T-helper 1 cell treated with Interleukin-12 subunit alpha and Interleukin-12 subunit beta and Interleukin-4 antibody, amounts not matched to agents 30 ng/mL and 1 ng/mL, for 36 hours (primary cell): ENCODE data around the gene DNAJB8. TPM values are rescaled to one million over a fixed set of nuclear protein-coding genes. Genes with fewer than 3 reads are reported as not detected.

Source experiments
- intact Hi-C: fragments of 100-400 bp; cut with micrococcal nuclease; formaldehyde crosslinking; loops from one replicate; pipeline ENCODE4 v1.15.1; 2024
- total RNA-seq: library from RNA; stranded (reverse); gene quantifications from 2 replicates; pipeline ENCODE4 v1.2.3, GENCODE V29; 2022

DNAJB8 gene
- total RNA-seq, 1 donor from 2014 or later = not detected

DNA sequence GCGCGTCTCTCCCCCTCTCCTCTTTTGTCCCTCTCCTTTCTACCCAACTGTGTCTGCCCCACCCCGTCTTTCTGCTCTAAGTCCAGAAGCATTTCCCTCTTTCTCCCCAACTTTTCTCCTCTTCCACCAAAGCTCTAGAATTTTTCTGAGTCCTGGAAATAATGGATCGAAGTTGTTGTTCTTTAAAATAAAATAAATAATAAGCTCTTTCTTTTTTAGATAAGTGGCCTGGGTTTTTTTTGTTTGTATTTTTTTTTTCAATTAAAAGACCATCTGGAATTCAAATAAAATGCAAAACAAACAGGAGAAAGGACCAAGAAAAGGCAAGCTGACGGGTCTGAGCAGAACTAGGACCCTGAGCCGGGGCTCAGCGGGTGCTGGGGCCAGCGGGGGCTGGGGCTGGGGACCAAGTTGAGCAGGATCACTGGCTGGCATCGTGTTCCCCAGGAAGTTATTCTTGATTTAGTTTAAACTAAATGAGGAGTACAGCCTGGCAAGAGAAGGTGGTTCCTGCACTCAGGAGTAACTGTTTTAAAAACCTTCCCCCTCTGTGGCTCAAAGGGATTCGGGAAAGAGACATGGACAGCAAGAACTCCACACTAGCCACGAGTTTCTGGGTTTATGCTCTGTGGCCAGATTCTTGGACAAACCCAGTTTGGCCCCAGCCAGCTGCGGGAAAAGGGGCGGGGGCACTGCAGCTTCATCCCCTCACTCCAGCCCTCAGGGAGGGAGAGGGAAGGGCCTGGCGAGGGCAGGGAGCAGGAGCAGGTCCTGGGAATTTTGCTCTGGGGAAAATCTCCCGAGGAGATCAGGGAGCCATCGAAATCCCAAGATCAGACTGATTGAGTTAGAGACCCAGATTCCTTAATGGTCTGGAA, 18.0 kb upstream of the DNAJB8 start:
- intact Hi-C loops = no loop called here

DNA sequence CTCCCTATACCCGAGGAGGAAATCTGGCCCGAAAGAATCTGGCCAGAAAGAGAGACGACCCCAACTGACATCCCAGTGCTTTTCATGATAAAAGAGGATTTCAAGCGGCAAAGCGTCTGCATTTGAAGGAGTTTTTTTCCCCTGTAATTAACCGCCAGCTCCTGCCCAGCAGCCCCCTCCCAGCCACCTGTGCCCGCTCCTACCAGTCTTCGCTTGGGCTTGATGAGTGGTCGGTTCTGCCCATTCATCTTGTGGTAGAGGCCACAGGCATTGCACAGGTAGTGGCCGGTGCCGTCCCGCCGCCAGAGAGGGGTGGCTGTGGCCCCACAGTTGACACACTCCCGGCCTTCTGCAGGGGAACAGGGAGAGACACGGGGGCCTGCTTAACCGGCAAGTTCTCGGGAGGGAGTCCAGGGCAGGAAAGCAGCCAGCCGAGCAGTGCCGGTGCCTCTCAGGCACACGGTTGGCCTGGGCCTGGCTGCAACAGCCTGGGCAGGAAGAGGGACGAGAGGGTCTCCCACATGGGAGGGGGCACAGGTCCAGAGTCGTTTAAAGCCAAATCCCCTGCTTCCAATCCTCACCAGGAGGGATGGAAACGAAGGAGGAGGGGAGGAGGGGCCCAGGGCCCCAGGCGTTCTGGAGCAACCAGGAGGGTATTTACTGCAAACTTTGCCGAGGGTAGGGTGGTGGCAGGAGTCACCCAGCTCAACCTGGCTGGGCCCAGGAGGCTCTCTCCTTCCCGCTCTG, 17.1 kb upstream of the DNAJB8 start:
- intact Hi-C loops = no loop called here

DNA sequence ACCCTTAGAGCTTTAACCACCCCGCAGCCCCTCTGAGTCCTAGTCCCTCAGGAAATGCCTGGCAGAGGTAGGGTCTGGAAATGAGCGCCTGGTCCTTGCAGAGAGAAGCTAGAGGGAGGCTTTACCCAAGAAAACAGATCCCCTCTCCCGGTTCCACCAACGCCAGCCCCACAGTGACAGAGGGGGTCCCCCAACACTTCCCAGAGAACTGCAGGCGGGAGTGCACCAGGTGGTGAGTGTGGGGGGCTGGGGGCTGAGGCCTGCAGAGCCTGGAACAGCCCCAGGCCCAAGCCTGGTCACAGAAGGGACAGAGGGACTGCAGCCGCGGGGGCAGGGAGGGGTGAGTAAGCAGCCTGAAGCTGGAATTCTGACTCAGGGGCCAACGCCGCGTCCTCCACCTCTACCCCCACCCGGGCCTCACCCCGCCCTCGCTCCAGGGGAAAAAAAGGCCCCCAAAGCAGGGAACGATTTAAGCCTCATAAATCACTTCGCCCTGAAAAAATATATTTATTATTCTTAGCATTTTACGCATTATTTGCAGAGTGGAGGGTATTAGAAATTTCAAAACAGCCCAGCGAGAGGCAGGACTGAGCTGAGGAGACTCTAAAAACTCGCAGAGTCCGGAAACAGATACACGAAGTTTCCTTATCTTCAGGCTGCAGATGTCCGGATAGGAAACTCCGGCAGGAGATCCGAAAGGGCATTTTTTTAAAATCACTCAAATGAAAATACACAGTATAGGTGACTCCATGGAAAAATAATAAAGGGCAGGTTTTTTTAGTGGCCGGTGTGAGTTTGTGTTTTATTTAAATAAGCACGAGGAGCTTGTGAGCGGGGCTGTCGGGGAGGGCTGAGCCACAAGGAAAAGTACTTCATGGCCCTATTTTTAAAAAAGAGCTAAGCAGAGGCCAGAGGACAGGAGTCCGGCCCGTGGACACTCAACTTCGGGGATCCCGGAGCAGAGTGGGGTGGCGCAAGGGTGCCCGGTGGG, 16.3 kb upstream of the DNAJB8 start:
- intact Hi-C loops = no loop called here

- intact Hi-C loops = no loop called here
These were observed 15.5 kb upstream of the DNAJB8 start for GRCh38 chr3:128482175-128482574.

GRCh38 chr3:128481438-128481942, 14.8 kb upstream of the DNAJB8 start:
- intact Hi-C loops = no loop called here

GRCh38 chr3:128480717-128481437, 14.2 kb upstream of the DNAJB8 start:
- intact Hi-C loops = no loop called here

DNA sequence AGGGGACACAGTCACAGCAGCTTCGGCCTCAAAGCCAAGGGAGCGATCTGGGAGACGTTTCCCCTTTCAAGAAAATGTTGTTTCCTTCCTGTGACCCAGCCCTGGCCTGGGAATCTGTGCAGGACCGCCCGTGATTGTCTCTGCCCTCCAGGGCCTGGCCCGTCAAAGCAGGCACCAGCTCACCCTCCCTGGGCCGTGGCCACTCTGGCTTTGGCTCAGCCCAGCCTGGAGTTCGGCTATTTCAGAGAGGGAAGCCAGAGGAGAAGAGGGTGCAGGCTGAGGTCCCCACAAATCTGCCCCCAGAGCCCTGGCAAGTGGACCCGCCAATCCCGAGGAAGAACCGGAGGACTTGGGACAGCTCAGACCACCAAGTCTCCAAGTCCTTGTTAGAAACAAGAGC, 13.6 kb upstream of the DNAJB8 start:
- intact Hi-C loops = no loop called here

DNA sequence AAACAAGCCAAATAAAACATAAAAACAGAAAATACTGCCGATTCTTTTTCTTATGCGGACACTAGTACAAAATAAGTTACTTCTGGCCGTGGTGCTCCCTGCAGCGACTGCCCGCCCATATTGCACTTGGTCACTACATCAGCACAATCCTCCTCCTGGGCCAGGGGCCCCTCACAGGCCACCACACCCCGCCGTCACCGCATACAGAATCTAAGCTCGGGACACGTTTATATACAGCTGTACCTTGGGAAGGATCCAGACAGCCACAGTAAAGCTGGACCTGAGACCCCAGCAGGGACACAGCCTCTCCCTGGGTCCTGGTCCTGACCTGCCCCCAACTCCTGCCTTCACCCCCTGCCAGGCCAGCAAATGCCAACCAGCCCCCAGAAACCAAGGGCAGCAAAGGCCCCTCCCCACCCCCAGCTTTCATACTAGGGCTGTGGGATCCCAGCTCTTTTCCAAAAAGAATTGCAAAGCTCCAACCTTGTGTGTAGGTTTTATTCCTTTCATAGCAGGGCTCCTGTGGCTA, 12.9 kb upstream of the DNAJB8 start:
- intact Hi-C loops = no loop called here

DNA sequence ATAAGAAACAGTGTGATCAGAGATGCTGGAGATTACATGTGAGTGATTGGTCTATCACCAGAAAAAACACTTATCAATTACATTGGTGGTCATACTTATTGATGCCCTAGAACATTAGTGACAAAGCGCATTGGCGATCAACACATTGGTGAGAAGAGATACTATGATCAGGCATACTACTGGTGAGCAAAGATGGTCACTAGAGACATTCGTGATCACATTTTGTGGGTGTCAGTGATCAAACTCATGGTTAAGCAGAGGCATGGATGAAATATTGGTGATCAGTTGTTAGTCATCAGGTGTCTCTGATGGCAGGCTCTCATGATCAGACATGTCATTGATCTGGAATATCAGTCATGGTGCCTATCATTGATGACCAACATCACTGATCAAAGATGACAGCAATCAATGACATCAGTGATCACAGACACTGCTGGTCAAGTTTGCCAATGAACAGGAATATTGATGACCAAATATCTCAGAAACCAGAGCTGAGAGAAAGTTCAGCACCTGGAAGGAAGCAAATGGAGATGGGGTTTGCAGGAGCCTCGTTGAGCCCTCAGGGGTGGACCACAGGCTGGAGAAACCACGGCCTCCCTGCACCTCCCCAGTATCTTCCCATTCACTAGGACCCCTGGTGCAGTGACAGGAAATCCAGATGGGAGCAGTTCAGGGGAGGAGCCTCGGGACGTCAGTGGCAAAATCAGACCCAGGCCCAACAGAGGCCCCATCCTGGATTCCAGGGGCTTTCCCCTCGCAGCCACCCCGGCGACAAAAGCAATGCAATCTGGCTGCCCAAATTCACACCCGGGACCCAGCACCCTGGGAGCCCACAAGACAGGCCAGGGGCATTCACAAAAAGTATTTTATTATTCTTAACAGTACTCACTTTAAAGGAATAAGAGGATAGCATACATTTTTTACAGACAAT, 12.2 kb upstream of the DNAJB8 start:
- intact Hi-C loops = no loop called here

- intact Hi-C loops = no loop called here
These were observed 10.0 kb upstream of the DNAJB8 start for GRCh38 chr3:128476659-128477058.

DNA sequence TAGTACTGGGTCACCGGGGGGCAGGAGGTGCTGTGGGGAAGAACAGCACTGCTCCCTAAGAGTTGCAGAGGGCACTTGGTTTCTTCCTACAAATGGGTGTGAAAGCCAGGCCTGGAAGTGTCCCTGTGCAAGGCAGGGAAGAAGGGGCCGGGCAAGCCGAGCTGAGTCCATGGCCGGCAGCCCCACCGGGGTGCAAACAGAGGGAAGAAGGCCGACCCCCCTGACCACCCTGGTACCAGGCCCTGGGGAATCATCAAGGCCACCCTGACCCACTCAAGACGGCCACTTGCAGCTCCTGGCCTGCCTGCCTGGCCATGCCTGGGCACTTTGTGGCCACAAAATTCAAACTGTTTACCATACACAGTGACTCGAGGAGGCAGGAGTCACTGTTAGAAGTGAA, 8.7 kb upstream of the DNAJB8 start:
- intact Hi-C loops = no loop called here

GRCh38 chr3:128473737-128474136, 7.0 kb upstream of the DNAJB8 start:
- intact Hi-C loops = no loop called here

- intact Hi-C loops = no loop called here
These were observed 6.5 kb upstream of the DNAJB8 start for GRCh38 chr3:128473180-128473519.

DNA sequence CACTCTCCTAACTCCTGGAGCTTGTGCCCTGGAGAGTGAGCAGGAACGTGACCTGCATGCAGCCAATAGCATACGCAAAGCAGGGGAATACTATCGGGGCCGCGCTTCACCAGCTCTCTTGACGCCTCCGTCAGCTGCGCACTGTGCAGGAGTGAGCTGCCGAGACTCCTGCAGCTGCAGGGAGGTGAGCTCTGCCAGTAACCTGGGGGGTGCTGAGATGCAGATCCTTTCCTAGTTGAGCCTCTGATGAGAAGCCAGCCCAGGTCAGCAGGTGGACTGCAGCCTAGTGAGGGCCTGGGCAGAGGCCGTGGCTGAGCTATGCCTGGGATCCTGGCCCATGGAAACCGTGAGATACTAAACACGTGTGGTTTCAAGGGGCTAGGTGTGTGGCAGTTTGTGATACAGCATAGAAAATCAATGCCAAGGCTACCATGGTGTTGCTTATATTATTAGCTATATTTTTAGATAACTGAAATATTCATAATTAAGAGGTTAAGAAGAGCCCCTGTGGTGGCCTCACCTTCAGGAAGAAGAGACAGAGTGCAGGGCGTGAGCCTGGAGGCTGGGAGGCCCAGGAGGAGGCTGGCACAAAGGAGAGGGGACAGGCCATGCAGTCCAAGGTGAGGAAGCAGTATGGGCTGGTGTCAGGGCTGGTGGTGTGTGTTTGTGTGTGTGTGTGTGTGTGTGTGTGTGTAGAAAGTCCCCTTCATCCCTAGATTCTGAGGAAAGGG, 5.9 kb upstream of the DNAJB8 start:
- intact Hi-C loops = no loop called here

DNA sequence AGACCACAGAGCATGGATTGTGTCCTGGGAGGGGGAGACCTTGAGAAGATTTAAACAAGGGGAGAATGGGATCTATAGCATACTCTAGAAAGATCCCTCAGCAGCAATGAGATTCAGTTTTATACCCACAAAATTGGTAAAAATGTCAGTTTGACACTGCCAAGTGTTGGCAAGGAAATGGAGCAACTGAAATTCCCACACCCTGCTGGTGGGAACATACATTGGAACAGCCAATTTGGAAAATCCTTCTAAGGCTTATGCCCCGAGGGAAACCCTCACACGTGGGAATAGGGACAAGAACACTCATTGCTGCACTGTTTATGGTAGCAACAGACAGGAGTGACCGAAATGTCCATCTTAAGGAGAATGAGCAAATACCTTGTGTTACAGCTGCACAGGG, 5.0 kb upstream of the DNAJB8 start:
- intact Hi-C loops = no loop called here

DNA sequence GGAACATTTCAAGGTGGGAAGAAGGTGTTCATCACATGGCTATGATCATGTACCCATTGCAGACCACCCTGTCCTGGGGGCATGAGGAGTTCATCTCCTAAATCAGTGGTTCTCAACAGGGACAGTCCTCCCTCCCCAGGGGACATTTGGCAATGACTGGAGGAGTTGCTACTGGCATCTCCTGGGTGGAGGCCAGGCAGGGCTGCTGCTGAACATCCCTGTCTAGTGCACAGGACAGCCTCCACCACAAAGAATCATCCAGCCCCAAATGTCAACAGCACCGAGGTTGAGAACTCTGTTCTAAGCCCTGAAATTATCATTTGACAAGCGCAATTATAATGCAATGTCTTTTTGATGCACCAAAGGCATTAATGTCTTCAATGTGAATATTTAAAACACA, 4.4 kb upstream of the DNAJB8 start:
- intact Hi-C loops = no loop called here

- intact Hi-C loops = no loop called here
These were observed 3.6 kb upstream of the DNAJB8 start for GRCh38 chr3:128470134-128470899.

DNA sequence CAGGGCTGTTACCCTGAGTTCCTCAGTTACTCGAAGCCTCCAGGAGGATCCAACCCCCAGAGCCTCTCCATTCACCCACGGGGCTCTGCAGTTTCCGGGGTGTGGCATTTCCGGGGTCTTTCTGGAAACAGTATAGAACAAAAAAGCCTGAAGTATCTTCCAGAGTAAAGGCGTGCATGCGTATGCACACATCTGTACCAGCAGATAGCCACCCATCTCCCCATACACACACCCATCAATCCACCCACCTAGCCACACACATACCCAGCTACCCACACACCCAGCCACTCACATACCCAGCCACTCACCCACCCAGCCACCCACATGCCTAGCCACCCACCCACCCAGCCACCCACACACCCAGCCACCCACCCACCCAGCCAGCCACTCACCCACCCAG, 2.9 kb upstream of the DNAJB8 start:
- intact Hi-C loops = no loop called here
